ENCODE results near the gene PLCB1. TPM values are rescaled to one million over a fixed set of nuclear protein-coding genes. Genes with fewer than 3 reads are reported as not detected.
"Not testable (repeated sequence)": the region's sequence is repeated elsewhere in the genome, so short reads cannot be mapped to it uniquely, and the experiment has no call there.

The PLCB1 gene
- polyA plus RNA-seq, 1 donor, result 39.2 TPM

- no peak for DNase-seq
Observed at GRCh38 chr20:8331740-8332412, 199.8 kb downstream of the PLCB1 start.

GRCh38 chr20:8334641-8335040, 202.6 kb downstream of the PLCB1 start:
- no peak for DNase-seq

DNA sequence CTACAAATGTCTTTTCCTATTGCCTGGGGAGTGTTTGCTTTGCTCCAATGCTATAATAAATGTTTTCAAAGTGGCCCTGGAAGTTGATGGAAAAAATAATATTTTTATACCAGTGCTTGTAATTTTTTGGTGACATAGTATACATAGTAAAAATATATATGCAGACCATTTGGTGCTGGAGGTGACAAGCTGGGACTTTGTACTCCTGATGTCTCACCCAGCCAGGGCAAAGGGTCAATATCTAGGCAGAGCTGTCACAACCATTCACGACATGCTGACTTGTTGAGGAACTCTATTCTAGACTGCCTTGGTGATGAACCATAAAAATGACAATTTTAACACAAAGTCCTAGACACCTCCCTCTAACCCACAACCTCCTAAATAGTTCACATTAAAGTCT, 203.0 kb downstream of the PLCB1 start:
- no peak for DNase-seq

GRCh38 chr20:8335495-8336195, 203.6 kb downstream of the PLCB1 start:
- no peak for DNase-seq

- no peak for DNase-seq
Observed at GRCh38 chr20:8339349-8339748, 207.3 kb downstream of the PLCB1 start.

GRCh38 chr20:8342391-8342790, 210.3 kb downstream of the PLCB1 start:
- no peak for DNase-seq

- no peak for DNase-seq
Observed at GRCh38 chr20:8344106-8344505, 212.0 kb downstream of the PLCB1 start.

DNA sequence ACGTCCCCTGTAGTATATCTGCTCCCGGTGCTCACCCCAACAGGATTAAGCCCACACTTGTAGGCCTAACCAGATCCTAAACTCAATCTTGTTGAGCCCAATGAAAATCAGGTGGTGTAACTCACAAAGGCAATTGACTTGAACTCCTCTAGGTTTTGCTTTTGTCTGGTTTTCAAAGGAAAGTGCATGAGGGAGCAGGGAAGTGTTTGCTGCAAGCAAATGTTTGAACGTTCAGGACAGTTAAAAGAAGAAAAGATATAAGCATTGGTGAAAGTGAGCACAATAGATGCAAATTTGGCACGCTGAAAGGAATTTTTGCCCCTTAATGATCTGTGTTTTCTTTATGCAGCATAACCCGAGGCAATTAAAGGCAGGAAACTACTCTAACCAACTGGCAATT, 212.6 kb downstream of the PLCB1 start:
- no peak for DNase-seq

GRCh38 chr20:8346700-8347270, 214.7 kb downstream of the PLCB1 start:
- no peak for DNase-seq

DNA sequence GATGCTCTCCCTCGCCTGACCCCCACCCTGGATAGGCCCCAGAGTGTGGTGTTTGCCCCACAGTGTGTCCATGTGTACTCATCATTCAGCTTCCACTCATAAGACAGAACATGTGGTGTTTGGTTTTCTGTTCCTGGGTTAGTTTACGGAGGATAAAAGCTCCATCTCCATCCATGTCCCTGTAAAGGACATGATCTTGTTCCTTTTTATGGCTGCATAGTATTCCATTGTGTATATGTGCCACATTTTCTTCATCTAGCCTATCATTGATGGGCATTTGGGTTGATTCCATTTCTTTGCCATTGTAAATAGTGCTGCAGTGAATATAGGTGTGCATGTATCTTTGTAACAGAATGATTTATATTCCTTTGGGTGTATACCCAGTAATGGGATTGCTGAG, 218.2 kb downstream of the PLCB1 start:
- DNase-seq, result not testable (repeated sequence)

- no peak for DNase-seq
Observed at GRCh38 chr20:8352486-8352885, 220.4 kb downstream of the PLCB1 start.

DNA sequence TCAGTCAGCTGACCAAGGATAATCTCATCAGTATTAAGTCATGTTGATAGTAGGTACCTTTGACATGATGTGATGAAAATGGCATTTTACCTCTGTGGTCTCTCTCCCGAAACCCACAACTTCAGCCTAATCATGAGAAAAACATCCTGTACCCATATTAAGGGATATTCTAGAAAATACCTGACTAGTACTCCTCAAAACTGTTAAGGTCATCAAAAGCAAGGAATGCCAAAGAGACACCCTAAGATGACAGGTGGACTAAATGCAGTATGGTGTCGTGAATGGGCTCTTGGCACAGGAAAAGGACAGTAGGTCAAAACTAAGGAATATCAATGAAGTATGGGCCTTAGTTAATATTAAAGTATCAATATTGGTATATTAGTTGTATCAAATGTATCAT, 221.4 kb downstream of the PLCB1 start:
- DNase-seq, result no peak

- DNase-seq, result no peak
Observed at GRCh38 chr20:8355453-8355852, 223.4 kb downstream of the PLCB1 start.

DNA sequence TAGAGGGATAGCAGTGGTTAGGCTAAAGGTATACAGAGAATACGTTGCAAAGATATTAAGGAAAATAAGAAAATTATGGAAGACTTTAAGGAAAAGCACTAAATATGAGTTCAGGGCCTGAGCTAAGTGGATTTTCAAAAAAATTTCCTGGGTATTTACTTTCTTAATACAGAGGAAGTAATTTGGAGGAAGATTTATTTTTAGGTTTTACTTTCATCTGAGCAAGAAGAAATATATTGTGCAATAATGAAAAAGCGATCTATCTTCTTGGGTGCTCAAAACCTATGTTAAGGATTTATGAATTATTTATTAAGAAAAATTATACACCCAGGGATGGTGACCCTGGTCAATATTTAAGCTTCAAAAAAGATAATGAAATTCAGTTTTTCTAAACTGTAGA, 224.7 kb downstream of the PLCB1 start:
- no peak for DNase-seq

DNA sequence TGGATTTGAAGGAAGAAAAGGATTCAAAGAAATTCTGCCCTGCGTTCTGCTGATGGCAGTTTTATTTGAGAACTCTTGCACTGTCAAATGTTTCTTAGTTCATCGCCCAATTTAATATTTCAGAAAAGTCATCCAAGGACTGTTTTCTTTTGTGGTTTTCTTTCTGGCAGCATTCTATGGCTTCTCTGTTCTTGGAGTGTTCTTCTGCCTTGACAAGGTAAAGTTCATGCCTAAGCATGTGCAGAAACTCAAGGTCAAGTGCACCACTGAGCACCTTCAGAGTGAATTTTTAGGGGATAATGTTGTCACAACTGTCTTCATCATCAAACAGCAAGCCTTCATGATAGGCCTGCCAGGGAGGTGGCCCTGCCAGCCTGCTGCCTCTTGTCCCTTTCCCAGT, 225.6 kb downstream of the PLCB1 start:
- no peak for DNase-seq

GRCh38 chr20:8360035-8360434, 228.0 kb downstream of the PLCB1 start:
- DNase-seq, result no peak

- no peak for DNase-seq
Observed at GRCh38 chr20:8361006-8361652, 229.1 kb downstream of the PLCB1 start.

DNA sequence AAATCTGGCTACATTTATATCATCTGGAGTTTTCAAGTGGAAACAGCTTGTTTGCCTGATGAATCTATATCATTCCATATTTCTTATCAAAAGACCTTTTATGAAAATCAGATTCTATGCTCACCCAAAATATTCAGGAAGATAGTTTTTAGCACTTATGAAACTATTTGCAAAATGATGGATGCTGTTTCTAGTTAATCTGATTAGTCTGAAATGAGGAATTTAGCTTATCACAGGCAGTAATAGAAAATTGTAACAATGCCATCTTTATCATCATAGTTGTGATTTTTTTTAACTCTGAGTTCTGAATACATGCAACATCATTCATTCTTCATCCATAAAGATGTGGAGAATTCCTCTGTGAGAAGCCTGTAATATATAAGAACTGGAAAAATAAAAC, 229.7 kb downstream of the PLCB1 start:
- DNase-seq, result no peak

- DNase-seq, result no peak
Observed at GRCh38 chr20:8362457-8362856, 230.4 kb downstream of the PLCB1 start.

DNA sequence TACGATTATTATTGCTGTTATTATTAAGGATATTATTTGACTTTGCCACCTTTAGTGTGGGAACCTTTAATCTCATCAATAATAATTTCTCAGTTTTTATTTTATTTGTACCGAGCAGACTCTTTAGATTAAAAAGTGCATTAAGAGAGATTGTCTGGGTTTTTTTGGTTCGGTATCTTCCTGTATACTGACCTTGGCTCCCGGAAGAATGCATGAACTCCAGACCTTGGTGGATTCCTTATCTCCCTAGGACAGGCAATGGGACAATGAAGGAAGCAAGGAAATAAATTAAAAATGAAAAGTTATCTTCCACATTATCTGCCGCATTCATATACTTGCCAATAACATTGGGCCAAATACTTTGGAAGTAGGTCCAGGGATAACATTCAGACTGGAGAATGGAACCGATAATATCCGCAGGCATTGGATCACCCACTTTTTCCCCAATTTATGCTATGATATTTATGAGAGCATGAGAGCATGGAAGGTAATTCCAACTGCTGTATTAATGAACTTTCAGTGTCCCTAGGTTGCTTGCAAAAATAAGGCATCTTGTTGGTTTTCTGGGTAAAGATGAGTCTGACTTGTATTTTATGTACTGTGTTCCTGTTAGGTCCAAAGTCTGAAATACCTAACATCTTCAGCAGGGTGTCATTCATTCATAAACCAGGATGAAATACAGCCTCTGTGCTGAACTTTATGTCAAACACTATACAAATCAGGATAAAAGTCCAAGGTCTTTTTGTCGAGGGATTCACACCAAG, 232.1 kb downstream of the PLCB1 start:
- DNase-seq, result no peak

- DNase-seq, result no peak
Observed at GRCh38 chr20:8364734-8365078, 232.6 kb downstream of the PLCB1 start.

DNA sequence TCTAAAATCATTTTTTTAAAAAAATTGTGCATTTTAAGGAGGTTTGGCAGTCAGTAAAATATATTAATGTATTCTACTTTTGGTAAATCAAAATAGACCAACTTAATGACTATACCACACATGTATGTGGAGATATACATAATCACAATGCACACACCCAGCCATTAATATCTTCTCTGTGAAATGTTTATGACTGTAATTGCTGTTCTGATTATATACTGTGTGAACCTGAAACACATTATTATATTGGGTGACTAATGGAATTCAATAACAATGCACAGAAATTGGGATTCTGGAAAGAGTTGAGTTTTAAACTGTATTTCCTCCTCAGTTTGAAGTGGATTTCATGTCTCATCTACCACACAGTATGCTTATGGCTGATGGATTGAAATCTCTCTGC, 233.6 kb downstream of the PLCB1 start:
- no peak for DNase-seq

All from left kidney (tissue), 2 donors.